Effector memory CD8-positive, alpha-beta T cell (primary cell): Measurements from ENCODE around the gene COL27A1.

ENCODE experiments used
- ATAC-seq: fragments of 150-1000 bp; cut with Tn5 transposase; replicated peaks from 2 replicates; pipeline ENCODE4 v1.10.0; 2021; ENCODE audit warnings: mild to moderate bottlenecking, moderate library complexity
- DNase-seq, 3 experiments: peaks; one replicate each; pipeline ENCODE4 v3.0.0; 2021
- H3K27ac Mint-ChIP-seq, 2 donors: one replicate each; pipeline ENCODE4 v1.8.0; 2022; ENCODE audit warnings: mild to moderate bottlenecking in 2 of 2, mixed read lengths in 2 of 2, moderate library complexity in 2 of 2
- H3K27me3 Mint-ChIP-seq, 2 donors: one replicate each; pipeline ENCODE4 v1.8.0; 2022; ENCODE audit warnings: mixed read lengths in 2 of 2
- H3K36me3 Mint-ChIP-seq: one replicate; pipeline ENCODE4 v1.8.0; 2022; ENCODE audit warnings: mild to moderate bottlenecking, moderate library complexity, mixed read lengths; ENCODE audit not compliant: insufficient read depth
- H3K4me1 Mint-ChIP-seq, 2 donors: one replicate each; pipeline ENCODE4 v1.8.0; 2022; ENCODE audit warnings: low read depth in 2 of 2, mixed read lengths in 2 of 2
- H3K4me3 Mint-ChIP-seq, 2 donors: one replicate each; pipeline ENCODE4 v1.8.0; 2022; ENCODE audit warnings: mild to moderate bottlenecking in 2 of 2, mixed read lengths in 2 of 2, moderate library complexity in 2 of 2
- H3K9me3 Mint-ChIP-seq, 2 donors: one replicate each; pipeline ENCODE4 v1.8.0; 2022; ENCODE audit warnings: mixed read lengths in 2 of 2

Gene COL27A1

DNA sequence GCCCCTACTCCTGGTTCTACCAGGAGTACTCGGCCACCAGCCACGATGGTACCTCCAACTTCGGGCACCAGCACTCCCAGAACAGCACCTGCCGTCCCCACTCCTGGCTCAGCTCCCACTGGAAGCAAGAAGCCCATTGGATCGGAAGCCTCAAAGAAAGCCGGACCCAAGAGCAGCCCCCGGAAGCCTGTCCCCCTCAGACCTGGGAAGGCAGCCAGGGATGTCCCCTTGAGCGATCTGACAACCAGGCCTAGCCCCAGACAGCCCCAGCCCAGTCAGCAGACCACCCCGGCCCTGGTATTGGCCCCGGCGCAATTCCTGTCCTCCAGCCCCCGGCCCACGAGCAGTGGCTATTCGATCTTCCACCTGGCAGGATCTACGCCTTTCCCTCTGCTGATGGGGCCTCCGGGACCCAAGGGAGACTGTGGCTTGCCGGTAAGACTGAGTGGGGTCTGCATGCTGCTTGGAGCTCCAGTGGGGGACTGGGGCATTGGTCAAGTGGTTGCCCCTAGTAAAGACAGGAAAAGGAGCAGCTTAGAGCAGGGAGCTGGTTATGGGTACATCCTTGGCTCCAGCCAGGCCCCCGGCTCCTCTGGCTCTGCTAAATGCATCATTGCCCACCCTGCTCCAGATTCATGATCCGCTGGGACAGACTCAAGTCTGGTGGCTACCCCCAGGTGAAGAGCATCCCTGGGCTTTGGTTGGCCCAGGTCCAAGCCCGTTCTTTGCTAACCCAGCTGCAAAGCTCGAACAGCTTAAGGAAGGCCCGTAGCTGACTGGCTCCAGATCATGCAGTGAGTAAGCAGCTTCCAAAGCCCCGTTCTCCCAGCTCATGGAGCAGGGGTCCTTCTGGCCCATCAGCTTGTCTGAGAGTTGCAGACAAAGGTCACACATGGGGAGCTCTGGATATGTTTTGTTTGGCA, 14.0 kb downstream of the COL27A1 start:
- DNase-seq = no peak
- no peak for ATAC-seq
- Mint-ChIP-seq H3K36me3 (no peaks in the 10 kb centered on the region), H3K4me3 (no peak overlapping the region), H3K4me1 (no peaks in the 10 kb centered on the region), H3K27ac (no peak overlapping the region), H3K27me3 (peaks cover 23 to 39% of the 10 kb centered on the region in 2 donors), H3K9me3 (no peaks in the 10 kb centered on the region)

DNA sequence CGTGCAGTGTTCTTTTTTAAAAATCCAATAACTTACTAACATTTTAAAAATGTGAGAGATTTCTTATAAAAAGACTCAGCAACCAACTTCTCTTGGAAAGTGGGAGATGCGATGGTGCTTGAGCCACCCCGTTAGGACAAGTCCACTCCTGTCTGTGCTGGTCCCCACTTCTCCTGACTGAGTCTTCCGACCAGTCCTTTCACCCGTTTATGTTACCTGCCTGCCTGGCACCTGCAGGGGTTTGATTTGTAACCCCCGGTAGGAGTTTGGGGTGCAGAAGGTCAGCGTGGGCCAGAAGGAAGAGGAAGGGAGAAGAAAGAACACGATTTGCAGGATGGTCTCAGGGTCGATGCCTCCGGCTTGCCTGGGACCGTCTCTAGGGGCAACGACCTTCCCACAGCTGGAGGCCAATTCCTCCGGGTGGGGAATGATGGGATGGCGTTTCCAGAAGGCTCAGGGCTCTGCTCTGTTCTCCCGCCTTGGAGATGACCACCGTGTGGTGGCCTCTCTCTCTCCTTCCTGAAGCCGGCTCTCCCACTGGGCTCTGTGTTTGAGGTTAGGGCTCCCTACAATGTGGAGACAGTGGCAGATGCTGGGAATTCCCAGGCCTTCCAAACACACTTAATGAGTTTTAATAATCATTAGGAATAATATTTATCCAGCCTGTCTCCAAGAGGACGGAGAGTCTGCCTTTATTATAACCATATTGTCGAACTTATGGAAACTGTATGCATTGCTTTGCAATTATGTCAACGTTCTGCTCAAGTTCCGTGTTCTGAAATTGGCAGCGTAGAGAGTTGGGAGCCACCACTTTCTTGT, 14.8 kb downstream of the COL27A1 start:
- Mint-ChIP-seq H3K4me3 (no peak overlapping the region), H3K9me3 (no peaks in the 10 kb centered on the region), H3K27ac (no peak overlapping the region), H3K27me3 (peaks cover 23 to 48% of the 10 kb centered on the region in 2 donors), H3K4me1 (no peaks in the 10 kb centered on the region), H3K36me3 (no peaks in the 10 kb centered on the region)
- ATAC-seq (no peak), DNase-seq (no peak)

DNA sequence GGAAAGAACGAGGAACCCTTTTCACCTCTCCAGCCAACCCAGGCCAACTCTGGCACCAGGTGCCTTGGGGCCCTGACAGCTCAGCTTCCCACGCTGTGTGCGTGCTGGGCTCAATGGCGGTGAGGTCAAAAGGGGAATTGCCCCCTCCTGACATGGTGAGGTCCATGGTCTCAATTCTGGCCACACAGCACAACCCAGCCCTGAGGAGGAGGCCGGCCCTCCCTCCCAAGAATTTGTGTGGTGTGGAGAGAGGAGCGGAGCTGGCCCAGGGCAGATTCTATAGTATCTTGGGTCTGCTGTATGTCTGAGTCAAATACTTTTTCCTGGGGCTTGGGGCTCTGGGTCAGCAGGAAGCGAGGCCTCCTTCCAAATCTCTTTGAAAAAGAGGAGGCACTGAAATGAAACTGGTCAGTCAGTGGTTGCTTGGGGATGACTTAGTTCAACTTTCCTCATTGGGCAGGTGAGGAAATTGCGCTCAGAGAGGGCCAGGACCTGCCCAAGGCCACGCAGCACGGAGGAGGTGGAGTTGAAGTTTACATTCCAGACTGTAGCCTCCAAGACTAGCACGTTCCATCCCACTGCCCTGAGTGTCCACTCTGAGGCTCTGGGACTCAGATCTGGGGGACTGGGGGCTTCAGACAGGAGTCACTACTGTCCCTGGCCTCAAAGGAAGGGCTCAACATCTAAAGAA, 15.6 kb downstream of the COL27A1 start:
- ATAC-seq = no peak
- H3K4me1 Mint-ChIP-seq = no peaks in the 10 kb centered on the region
- H3K4me3 Mint-ChIP-seq = no peak overlapping the region

DNA sequence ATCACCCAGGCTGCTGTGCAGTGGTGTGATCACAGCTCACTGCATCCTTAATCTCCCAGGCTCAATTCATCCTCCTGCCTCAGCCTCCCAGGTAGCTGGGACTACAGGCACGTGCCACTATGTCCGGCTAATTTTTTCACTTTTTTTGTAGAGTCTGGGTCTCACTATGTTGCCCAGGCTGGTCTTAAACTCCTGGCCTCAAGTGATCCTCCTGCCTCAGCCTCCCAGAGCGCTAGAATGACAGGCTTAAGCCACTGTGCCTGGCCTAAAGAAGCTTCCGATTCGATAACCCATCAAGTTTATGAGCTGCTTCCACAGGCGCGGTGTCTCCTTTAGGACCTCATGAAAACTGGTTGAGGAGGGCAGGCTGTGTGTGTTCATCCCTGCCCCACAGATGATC, 16.2 kb downstream of the COL27A1 start:
- Mint-ChIP-seq H3K27ac (no peak overlapping the region), H3K4me3 (no peak overlapping the region), H3K27me3 (peaks cover 23 to 50% of the 10 kb centered on the region in 2 donors), H3K36me3 (no peaks in the 10 kb centered on the region), H3K9me3 (no peaks in the 10 kb centered on the region), H3K4me1 (no peaks in the 10 kb centered on the region)
- DNase-seq = no peak
- no peak for ATAC-seq

More for the DNA sequence above, 15.6 kb downstream of the COL27A1 start:
- H3K36me3 Mint-ChIP-seq = no peaks in the 10 kb centered on the region
- DNase-seq = no peak
- peaks cover 23 to 50% of the 10 kb centered on the region in 2 donors for H3K27me3 Mint-ChIP-seq
- H3K27ac Mint-ChIP-seq = no peak overlapping the region
- H3K9me3 Mint-ChIP-seq = no peaks in the 10 kb centered on the region

DNA sequence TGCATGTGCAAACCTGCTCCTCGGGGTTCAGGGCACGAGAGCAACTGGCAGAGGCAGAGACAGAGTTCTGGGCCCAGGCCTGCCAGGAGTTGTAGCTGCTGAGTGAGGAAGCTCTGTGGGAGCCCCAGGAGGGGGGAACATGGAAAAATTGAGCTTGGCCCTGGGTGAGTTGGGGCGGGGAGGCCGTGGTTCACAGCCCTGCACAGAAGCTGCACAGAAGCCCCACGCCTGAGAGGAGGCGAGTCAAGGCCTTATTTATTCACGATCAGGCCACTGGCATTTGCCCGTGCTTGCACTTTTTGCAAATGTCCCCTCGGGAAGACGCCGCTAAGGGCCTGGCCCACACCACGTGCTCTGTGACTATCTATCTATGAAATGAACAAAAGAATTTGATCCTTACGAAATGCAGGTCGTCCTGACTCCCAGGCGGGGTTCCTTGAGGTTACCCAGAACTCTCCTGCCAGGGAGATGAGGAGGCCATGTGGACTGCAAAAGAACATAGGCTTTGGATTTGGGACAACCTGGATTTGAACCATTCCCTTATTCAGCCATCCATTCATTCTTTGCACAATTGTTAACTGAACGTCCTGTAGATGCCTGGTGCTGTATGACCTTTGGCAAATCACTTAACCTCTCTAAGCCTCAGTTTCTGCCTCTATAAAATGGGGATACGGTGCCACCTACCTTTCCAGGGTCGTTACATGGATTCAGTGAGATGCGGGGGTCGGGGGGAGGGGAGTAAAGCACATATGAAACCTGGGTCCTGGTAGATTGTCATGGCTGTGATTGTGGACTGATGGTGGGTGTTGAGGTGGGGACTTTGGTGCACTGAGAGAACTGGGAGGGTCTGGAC, 17.9 kb downstream of the COL27A1 start:
- DNase-seq (no peak), ATAC-seq (no peak)
- H3K27ac Mint-ChIP-seq = no peak overlapping the region
- peaks cover 40 to 66% of the 10 kb centered on the region in 2 donors for H3K27me3 Mint-ChIP-seq
- no peaks in the 10 kb centered on the region for H3K9me3 Mint-ChIP-seq
- no peak overlapping the region for H3K4me3 Mint-ChIP-seq
- H3K36me3 Mint-ChIP-seq = no peaks in the 10 kb centered on the region
- H3K4me1 Mint-ChIP-seq = no peaks in the 10 kb centered on the region

DNA sequence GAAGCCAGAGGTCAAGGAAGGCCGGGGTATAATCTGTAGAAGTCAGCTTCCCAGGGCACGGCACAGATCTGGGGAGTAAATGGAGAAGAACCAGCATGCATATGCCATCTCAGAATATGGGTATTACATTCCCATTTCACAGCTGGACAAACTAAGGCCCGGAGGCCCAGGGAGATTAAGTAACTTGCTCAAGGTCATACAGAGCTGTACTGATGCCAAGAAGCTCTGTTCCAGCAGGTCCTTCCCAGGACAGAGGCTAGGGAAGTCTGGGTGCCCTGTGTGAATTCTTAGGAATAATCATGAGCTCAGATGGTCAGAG, 19.2 kb downstream of the COL27A1 start:
- H3K36me3 Mint-ChIP-seq = no peaks in the 10 kb centered on the region
- DNase-seq = no peak
- no peaks in the 10 kb centered on the region for H3K9me3 Mint-ChIP-seq
- H3K4me1 Mint-ChIP-seq = no peaks in the 10 kb centered on the region
- ATAC-seq = no peak
- H3K27ac Mint-ChIP-seq = no peak overlapping the region
- no peak overlapping the region for H3K4me3 Mint-ChIP-seq
- peaks cover 33 to 71% of the 10 kb centered on the region in 2 donors for H3K27me3 Mint-ChIP-seq

DNA sequence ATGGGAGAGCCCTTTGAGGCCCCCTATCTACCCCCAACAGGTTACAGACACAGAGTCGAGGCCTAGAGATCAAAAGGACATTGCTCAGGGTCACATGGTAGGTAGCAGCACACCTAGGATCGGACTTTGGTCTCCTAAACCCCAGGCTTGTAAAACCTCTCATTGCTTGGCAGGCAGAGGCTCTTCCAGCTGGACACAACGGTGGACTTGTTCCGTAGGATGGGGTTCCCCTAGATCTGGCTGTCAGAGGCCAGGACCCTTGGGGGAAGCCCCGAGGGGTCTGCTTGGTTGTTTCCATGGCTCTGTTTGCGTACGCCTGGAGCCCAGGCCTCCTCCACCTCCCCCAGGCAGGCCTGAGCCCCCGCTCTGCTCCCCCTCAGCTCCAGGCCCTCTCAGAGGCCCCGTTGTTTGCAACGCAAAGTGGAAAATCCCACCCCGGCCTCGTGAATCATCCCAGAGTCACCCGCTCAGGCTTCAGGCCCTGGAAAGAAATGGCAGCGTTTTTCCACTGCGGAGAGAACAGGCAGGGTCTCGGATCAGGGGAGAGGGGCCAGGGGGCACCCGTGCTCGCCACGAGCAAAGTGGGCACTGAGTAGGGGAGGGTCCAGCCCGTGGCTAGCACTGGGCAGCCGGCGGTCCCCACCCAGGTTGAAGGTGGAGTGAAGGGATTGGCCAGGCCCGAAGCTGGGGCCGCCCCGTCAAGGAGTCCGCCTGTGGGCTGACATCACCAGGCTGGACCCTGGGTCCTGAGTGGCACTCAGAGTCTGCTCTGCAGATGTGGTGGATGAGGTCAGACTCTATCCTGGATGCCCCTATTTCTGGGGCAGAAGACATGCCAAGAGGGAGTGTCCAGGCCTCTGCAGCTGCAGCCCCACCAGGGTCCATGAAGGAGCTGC, 19.8 kb downstream of the COL27A1 start:
- Mint-ChIP-seq H3K4me3 (no peak overlapping the region), H3K27me3 (peaks cover 33 to 77% of the 10 kb centered on the region in 2 donors), H3K4me1 (no peaks in the 10 kb centered on the region), H3K27ac (no peak overlapping the region), H3K9me3 (no peaks in the 10 kb centered on the region), H3K36me3 (no peaks in the 10 kb centered on the region)
- DNase-seq (no peak), ATAC-seq (no peak)

DNA sequence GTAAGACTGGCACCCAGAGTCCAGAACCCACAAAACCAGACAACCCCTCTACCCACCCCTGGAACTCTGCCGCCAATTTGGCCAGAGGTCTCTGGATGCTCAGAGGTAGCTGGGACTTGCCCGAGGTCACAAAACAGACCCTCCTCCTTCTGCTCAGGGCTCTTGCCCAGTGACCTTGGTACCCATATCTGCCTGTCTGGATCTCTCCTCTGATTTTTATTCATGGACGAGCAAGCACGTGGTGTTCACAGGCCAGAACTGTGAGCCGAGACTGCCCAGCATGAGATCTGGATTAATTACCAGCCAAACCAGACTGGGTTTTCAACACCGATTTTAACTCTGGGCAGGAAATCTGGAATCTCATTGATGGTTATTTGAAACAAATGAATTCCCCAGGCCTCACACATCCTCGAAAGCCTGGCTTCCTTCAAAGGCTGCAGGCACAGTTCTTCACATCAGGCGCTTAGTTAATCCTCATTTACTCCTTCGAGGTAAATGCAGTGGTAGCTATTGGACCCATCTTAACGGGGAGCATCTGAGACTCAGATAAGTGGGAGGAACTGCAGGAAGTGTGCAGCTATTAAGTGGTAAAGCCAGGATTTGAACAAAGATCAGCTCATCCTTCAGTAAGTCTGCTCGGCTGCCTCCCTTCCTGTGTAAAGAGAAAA, 21.4 kb downstream of the COL27A1 start:
- Mint-ChIP-seq H3K27ac (no peak overlapping the region), H3K36me3 (no peaks in the 10 kb centered on the region), H3K4me1 (no peaks in the 10 kb centered on the region), H3K9me3 (no peaks in the 10 kb centered on the region), H3K27me3 (peaks cover 39 to 87% of the 10 kb centered on the region in 2 donors), H3K4me3 (no peak overlapping the region)
- no peak for DNase-seq
- ATAC-seq = no peak

DNA sequence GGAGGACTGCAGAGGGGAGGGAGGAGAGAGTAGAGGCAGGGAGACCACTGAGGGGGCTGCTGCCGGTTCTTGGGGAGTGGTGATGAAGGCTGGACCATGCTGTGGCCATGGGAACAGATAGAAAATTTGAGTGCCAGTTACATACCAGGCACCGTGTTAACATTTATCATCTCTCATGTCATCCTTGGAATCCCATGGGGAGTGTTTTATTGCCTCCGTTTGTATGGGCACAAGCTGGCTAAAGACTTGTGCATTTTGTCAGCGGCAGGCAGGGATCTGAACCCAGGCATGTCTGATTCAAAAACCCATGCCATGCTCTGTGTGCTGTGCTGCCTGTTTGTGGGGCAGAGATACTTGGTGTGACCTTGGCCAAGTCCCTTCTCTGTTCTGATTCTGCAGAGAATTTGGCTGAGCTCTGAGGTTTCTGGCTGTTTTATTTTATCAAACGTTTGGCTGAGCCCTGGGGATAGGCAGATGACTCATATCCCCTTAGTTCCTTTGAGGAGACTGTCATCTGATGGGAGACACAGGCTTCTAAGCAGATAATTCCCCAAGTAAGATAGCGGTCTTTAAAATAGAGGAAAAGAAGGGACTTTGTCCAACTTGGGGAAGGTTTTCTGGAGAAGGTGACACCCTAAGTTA, 22.2 kb downstream of the COL27A1 start:
- Mint-ChIP-seq H3K4me3 (no peak overlapping the region), H3K4me1 (no peaks in the 10 kb centered on the region), H3K9me3 (no peaks in the 10 kb centered on the region), H3K36me3 (no peaks in the 10 kb centered on the region), H3K27me3 (peaks cover 44 to 87% of the 10 kb centered on the region in 2 donors), H3K27ac (no peak overlapping the region)
- ATAC-seq = no peak
- no peak for DNase-seq

DNA sequence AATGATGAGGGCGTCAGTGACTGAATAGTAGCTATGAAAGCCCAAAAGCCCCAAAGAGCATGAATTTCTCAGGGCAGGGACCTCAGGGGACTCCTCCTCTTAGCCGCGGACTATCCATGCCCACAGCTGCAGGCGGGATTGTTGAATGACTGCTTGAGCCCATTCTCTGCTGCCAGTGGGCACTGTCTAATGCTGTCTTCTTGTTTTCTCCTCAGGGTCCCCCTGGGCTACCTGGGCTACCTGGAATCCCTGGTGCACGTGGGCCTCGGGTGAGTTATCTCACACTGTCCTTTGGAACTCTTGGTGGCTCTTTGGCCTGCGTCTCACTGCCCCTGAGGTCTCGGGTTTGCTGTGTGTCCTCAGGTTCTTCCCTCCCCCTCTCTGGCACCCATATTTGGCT, 22.7 kb downstream of the COL27A1 start:
- Mint-ChIP-seq H3K9me3 (no peaks in the 10 kb centered on the region), H3K27me3 (peaks cover 39 to 87% of the 10 kb centered on the region in 2 donors), H3K4me3 (no peak overlapping the region), H3K36me3 (no peaks in the 10 kb centered on the region), H3K27ac (no peak overlapping the region), H3K4me1 (no peaks in the 10 kb centered on the region)
- ATAC-seq = no peak
- no peak for DNase-seq

DNA sequence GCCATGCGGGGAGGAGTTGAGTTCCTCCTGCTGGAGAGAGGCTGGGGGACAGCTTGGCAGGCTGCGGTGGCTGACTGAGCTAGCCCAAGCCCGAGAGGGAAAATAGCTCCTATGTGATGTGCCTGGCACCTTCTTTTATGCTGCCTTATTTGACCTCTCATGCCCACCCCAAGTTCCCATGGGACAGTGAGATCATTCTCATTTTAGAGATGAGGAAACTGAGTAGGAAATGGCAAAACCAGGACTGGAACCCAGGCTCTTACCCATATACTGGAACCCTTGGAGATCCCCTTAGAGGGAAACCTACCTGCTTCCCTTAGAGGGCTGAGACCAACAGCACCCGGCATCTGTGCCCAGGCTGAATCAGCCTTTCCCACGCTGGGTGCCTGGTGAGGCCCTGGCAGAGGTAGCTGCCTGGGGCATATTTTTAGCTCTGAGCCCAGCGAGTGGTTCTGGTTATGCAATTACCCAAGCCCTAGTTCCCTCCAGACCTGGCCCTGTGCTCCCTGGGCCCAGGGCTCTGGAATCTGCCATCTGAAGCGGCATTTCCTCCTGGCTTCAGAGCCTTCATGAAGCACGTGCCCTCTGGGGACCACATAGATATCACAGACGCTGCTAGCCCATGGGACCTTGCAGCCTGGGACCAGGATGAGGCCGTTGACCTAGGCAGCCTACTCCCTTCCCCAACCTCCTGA, 23.6 kb downstream of the COL27A1 start:
- no peaks in the 10 kb centered on the region for H3K9me3 Mint-ChIP-seq
- no peak overlapping the region for H3K4me3 Mint-ChIP-seq
- no peak for ATAC-seq
- no peaks in the 10 kb centered on the region for H3K36me3 Mint-ChIP-seq
- DNase-seq = no peak
- H3K27me3 Mint-ChIP-seq = peaks cover 31 to 87% of the 10 kb centered on the region in 2 donors
- no peak overlapping the region for H3K27ac Mint-ChIP-seq
- H3K4me1 Mint-ChIP-seq = no peaks in the 10 kb centered on the region
